HepG2 (cell line): ENCODE data around the gene SNX22. TPM values are rescaled to one million over a fixed set of nuclear protein-coding genes. Genes with fewer than 3 reads are reported as not detected.

Source experiments
- ATM ChIP-seq: fragments of 450-650 bp; IDR thresholded peaks from 2 replicates; pipeline ENCODE4 v1.7.1; 2017; ENCODE audit warnings: mild to moderate bottlenecking, borderline replicate concordance
- CREBL2 ChIP-seq: sonication (generic); formaldehyde crosslinking; IDR thresholded peaks from 2 replicates; pipeline ENCODE4 v1.8.1; 2023; ENCODE audit warnings: missing genetic modification reagents, mild to moderate bottlenecking, borderline replicate concordance
- ELF4 ChIP-seq: sonication (generic); formaldehyde crosslinking; IDR thresholded peaks from 2 replicates; pipeline ENCODE4 v1.5.0; 2020; ENCODE audit warnings: missing genetic modification reagents, mild to moderate bottlenecking, moderate library complexity, borderline replicate concordance
- ETV6 ChIP-seq: sonication (generic); formaldehyde crosslinking; conservative IDR thresholded peaks from 2 replicates; pipeline ENCODE4 v1.4.0; 2020; ENCODE audit warnings: missing genetic modification reagents
- FLYWCH1 ChIP-seq: sonication (generic); formaldehyde crosslinking; IDR thresholded peaks from 2 replicates; pipeline ENCODE4 v1.8.1; 2023; ENCODE audit warnings: mild to moderate bottlenecking, missing genetic modification reagents
- FOXP1 ChIP-seq, 2 experiments: fragments of 450-650 bp in 1 of 2; IDR thresholded peaks; 2 replicates each; pipeline ENCODE4 v1.6.1; 2017 to 2018; ENCODE audit warnings: antibody characterized with exemption in 1 of 2
- GPN1 ChIP-seq: sonication (generic); formaldehyde crosslinking; IDR thresholded peaks from 2 replicates; pipeline ENCODE4 v1.5.1; 2020; ENCODE audit warnings: missing genetic modification reagents, borderline replicate concordance
- HNF4G ChIP-seq, 2 experiments: sonication (generic) in 1 of 2; formaldehyde crosslinking in 1 of 2; IDR thresholded peaks; 2 replicates each; pipeline versions ENCODE4 v1.4.0 to v1.6.1; 2011 to 2020; ENCODE audit warnings: borderline replicate concordance in 2 of 2, low read depth in 2 of 2, mild to moderate bottlenecking in 2 of 2, low read length in 1 of 2, missing genetic modification reagents in 1 of 2, moderate library complexity in 1 of 2
- MAFG ChIP-seq: sonication (generic); formaldehyde crosslinking; IDR thresholded peaks from 2 replicates; pipeline ENCODE4 v1.5.1; 2020; ENCODE audit warnings: mild to moderate bottlenecking, missing genetic modification reagents
- MXD1 ChIP-seq: sonication (generic); formaldehyde crosslinking; IDR thresholded peaks from 2 replicates; pipeline ENCODE4 v1.4.0; 2020; ENCODE audit warnings: mild to moderate bottlenecking, missing genetic modification reagents
- NR2F2 ChIP-seq: IDR thresholded peaks from 2 replicates; pipeline ENCODE4 v1.6.1; 2012; ENCODE audit warnings: low read depth, inconsistent platforms, borderline replicate concordance
- PBX3 ChIP-seq: sonication (generic); formaldehyde crosslinking; IDR thresholded peaks from 2 replicates; pipeline ENCODE4 v1.8.1; 2023; ENCODE audit warnings: missing genetic modification reagents, inconsistent platforms, borderline replicate concordance
- POLR2A ChIP-seq, 2 experiments: IDR thresholded peaks; 2 replicates each; pipeline ENCODE4 v1.6.1; 2011; ENCODE audit warnings: low read depth in 2 of 2, low read length in 2 of 2, mild to moderate bottlenecking in 1 of 2, moderate library complexity in 1 of 2; ENCODE audit not compliant: insufficient read depth in 1 of 2
- RBM22 ChIP-seq: fragments of 200-400 bp; formaldehyde crosslinking; optimal IDR thresholded peaks from 2 replicates; pipeline ENCODE3; 2017; ENCODE audit warnings: mild to moderate bottlenecking, low read length, moderate library complexity
- RFX5 ChIP-seq: IDR thresholded peaks from 2 replicates; pipeline ENCODE4 v1.6.1; 2011; ENCODE audit warnings: low read depth, low read length, improper control_type of control experiment
- SOX6 ChIP-seq, 2 experiments: fragments of 450-650 bp in 1 of 2; sonication (generic) in 1 of 2; formaldehyde crosslinking in 1 of 2; IDR thresholded peaks; 2 replicates each; pipeline versions ENCODE4 v1.4.0 to v1.6.1; 2017 to 2020; ENCODE audit warnings: antibody characterized with exemption in 1 of 2, mild to moderate bottlenecking in 1 of 2, missing genetic modification reagents in 1 of 2
- SP140L ChIP-seq: sonication (generic); formaldehyde crosslinking; IDR thresholded peaks from 2 replicates; pipeline ENCODE4 v1.4.0; 2020; ENCODE audit warnings: missing genetic modification reagents, borderline replicate concordance
- SRSF4 ChIP-seq: fragments of 200-400 bp; formaldehyde crosslinking; IDR thresholded peaks from one replicate; pipeline ENCODE4 v1.6.1; 2018; ENCODE audit warnings: mild to moderate bottlenecking, low read depth, low read length, moderate library complexity; ENCODE audit not compliant: poor library complexity, severe bottlenecking
- ZC3H13 ChIP-seq: sonication (generic); formaldehyde crosslinking; IDR thresholded peaks from 2 replicates; pipeline ENCODE4 v1.8.1; 2023; ENCODE audit warnings: mild to moderate bottlenecking, missing genetic modification reagents, moderate library complexity
- ZFP1 ChIP-seq: IDR thresholded peaks from 2 replicates; pipeline ENCODE4 v1.6.1; 2016
- ZNF124 ChIP-seq: sonication (generic); formaldehyde crosslinking; IDR thresholded peaks from 2 replicates; pipeline ENCODE4 v1.4.0; 2020; ENCODE audit warnings: missing genetic modification reagents
- ZNF598 ChIP-seq: sonication (generic); formaldehyde crosslinking; IDR thresholded peaks from 2 replicates; pipeline ENCODE4 v1.5.1; 2020; ENCODE audit warnings: mild to moderate bottlenecking, missing genetic modification reagents, borderline replicate concordance
- ZNF672 ChIP-seq: sonication (generic); formaldehyde crosslinking; IDR thresholded peaks from 2 replicates; pipeline ENCODE4 v1.8.1; 2022; ENCODE audit warnings: missing genetic modification reagents
- ZNF713 ChIP-seq: sonication (generic); formaldehyde crosslinking; IDR thresholded peaks from 2 replicates; pipeline ENCODE4 v1.4.0; 2020; ENCODE audit warnings: mild to moderate bottlenecking, missing genetic modification reagents
- ZNF800 ChIP-seq: sonication (generic); formaldehyde crosslinking; IDR thresholded peaks from 2 replicates; pipeline ENCODE4 v1.4.0; 2020; ENCODE audit warnings: missing genetic modification reagents
- ZSCAN31 ChIP-seq: sonication (generic); formaldehyde crosslinking; IDR thresholded peaks from 2 replicates; pipeline ENCODE4 v1.5.0; 2020; ENCODE audit warnings: low read depth, mild to moderate bottlenecking, missing genetic modification reagents
- polyA plus RNA-seq, 8 experiments: library from polyadenylated mRNA; depleted of rRNA in 3 of 8; stranded (reverse) in 7 of 8; unstranded in 1 of 8; fragments of >200 nt; fragmentation: Illumina TruSeq in 4 of 8; extraction: Trizol in 4 of 8; gene quantifications; 2 replicates each; pipeline versions ENCODE4 v1.2.1 to v1.2.3, GENCODE V29; 2011 to 2016; ENCODE audit warnings: low read depth in 4 of 8, missing spikeins in 1 of 8, mixed read lengths in 1 of 8; ENCODE audit not compliant: insufficient read depth in 1 of 8
- total RNA-seq, 5 experiments: library from RNA; depleted of rRNA; stranded (reverse); fragments of >200 nt; fragmentation: Illumina TruSeq; extraction: Trizol; gene quantifications; 2 replicates each; pipeline ENCODE4 v1.2.3, GENCODE V29; 2016; ENCODE audit warnings: low read depth in 1 of 5

Gene SNX22
- total and polyA plus RNA-seq, 2 of the 13 experiments (the other 11 are each of a cell fraction or from before 2014, with no cell fraction given): 2.3 to 5.5 TPM

- TF ChIP-seq FOXP1 (IDR thresholded peaks at IDR 0.05) (no peak), FOXP1 (CRISPR knock-in tag; IDR thresholded peaks at IDR 0.05) (no peak), CREBL2 (no peak), NR2F2 (no peak), ZNF800 (CRISPR knock-in tag) (no peak), SOX6 (IDR thresholded peaks at IDR 0.05) (no peak), SOX6 (CRISPR knock-in tag; IDR thresholded peaks at IDR 0.05) (peak; percentile 32; the same call in 1 of the 2 replicates), RBM22 (no peak), RFX5 (peak; percentile 66; the same call in 1 of the 2 replicates), ZNF598 (CRISPR knock-in tag) (no peak), ATM (no peak), GPN1 (CRISPR knock-in tag) (no peak), MAFG (CRISPR knock-in tag) (peak; percentile 91), MXD1 (CRISPR knock-in tag) (no peak), ZSCAN31 (CRISPR knock-in tag) (no peak), SP140L (CRISPR knock-in tag) (no peak), FLYWCH1 (CRISPR knock-in tag) (no peak), PBX3 (no peak), ELF4 (CRISPR knock-in tag) (no peak), ZNF672 (CRISPR knock-in tag) (no peak), SRSF4 (no peak), POLR2A (IDR thresholded peaks at IDR 0.05; ENCODE audit: insufficient read depth in 1 of 2, low read depth in 2 of 2, low read length in 2 of 2) (no peak), ZFP1 (no peak), ETV6 (CRISPR knock-in tag) (no peak), ZC3H13 (CRISPR knock-in tag) (no peak), ZNF713 (CRISPR knock-in tag) (no peak), HNF4G (IDR thresholded peaks at IDR 0.05; ENCODE audit: borderline replicate concordance, low read depth, low read length) (peak; percentile 56; the same call in 1 of the 2 replicates), HNF4G (CRISPR knock-in tag; IDR thresholded peaks at IDR 0.05; ENCODE audit: borderline replicate concordance, low read depth) (no peak), ZNF124 (CRISPR knock-in tag) (no peak)
Observed at GRCh38 chr15:64112073-64112772, 39.3 kb upstream of the SNX22 start (continued).
